ENCODE measurements around the gene HTRA3.

- TF ChIP-seq TAF1 (IDR thresholded peaks at IDR 0.05; ENCODE audit: low read depth) (no peak), REST (IDR thresholded peaks at IDR 0.05; ENCODE audit: borderline replicate concordance) (no peak), POLR2AphosphoS5 (IDR thresholded peaks at IDR 0.05) (no peak)
Measured at GRCh38 chr4:8336412-8337075, 67.0 kb downstream of the HTRA3 start.

Data from neural cell (in vitro differentiated cells).